ENCODE results near the gene HAP1.
A peak's percentile ranks its signal among the peaks of the same experiment; 100 is the strongest.

The HAP1 gene, protein sequence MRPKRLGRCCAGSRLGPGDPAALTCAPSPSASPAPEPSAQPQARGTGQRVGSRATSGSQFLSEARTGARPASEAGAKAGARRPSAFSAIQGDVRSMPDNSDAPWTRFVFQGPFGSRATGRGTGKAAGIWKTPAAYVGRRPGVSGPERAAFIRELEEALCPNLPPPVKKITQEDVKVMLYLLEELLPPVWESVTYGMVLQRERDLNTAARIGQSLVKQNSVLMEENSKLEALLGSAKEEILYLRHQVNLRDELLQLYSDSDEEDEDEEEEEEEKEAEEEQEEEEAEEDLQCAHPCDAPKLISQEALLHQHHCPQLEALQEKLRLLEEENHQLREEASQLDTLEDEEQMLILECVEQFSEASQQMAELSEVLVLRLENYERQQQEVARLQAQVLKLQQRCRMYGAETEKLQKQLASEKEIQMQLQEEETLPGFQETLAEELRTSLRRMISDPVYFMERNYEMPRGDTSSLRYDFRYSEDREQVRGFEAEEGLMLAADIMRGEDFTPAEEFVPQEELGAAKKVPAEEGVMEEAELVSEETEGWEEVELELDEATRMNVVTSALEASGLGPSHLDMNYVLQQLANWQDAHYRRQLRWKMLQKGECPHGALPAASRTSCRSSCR

DNA sequence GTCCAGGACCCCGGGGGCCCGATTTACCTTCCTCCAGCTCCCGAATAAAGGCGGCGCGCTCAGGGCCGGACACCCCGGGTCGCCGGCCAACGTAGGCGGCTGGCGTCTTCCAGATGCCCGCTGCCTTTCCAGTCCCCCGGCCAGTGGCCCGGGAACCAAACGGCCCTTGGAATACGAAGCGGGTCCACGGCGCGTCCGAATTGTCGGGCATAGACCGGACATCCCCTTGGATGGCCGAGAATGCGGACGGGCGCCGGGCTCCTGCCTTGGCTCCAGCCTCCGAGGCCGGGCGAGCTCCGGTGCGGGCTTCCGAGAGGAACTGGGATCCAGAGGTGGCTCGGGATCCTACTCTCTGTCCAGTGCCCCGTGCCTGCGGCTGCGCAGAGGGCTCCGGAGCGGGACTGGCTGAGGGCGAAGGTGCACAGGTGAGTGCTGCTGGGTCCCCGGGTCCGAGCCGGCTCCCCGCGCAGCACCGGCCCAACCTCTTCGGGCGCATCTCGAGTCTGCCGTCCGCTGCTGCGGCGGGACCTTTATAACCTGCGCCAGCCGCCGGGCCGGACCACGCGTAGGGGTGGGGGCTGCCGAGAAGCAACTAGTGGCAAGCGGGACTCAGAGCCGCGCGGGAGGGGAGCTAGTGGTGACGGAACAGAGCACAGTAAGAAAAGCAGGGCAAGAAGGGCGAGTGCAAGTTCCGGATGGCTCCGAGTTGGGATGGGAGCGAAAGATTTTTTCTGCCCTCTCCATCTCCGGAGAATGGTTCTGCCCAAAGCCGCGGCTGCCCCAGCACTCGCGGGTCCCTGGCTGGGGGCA lies at the start of gene HAP1:
TSS of gene HAP1 (minus strand) at position 505 of the 810 bp plus-strand sequence. CDS start at position 496, 9 bp downstream.
- ChIA-PET CTCF (interaction anchor here (1.3 to 4.9 kb wide), 5 partner anchors 9 to 225 kb away, joined by 3 to 189 read pairs (median 6); no protein-coding TSS in a partner anchor), POLR2A (interaction anchor here (0.9 kb wide), 1 partner anchor 52 kb away, joined by 3 read pairs; the partner anchor contains the start of gene JUP)
- peak within 1 kb of the TSS; percentile 41 for H3K4me3 ChIP-seq (ENCODE audit: low read depth, low read length)
- TF ChIP-seq, protein P1, sequence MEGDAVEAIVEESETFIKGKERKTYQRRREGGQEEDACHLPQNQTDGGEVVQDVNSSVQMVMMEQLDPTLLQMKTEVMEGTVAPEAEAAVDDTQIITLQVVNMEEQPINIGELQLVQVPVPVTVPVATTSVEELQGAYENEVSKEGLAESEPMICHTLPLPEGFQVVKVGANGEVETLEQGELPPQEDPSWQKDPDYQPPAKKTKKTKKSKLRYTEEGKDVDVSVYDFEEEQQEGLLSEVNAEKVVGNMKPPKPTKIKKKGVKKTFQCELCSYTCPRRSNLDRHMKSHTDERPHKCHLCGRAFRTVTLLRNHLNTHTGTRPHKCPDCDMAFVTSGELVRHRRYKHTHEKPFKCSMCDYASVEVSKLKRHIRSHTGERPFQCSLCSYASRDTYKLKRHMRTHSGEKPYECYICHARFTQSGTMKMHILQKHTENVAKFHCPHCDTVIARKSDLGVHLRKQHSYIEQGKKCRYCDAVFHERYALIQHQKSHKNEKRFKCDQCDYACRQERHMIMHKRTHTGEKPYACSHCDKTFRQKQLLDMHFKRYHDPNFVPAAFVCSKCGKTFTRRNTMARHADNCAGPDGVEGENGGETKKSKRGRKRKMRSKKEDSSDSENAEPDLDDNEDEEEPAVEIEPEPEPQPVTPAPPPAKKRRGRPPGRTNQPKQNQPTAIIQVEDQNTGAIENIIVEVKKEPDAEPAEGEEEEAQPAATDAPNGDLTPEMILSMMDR (IDR thresholded peaks at IDR 0.05; ENCODE audit: insufficient read depth, low read length, missing control alignments) = no peak
- no peak for DNase-seq (ENCODE audit: low read depth, low spot score)

DNA sequence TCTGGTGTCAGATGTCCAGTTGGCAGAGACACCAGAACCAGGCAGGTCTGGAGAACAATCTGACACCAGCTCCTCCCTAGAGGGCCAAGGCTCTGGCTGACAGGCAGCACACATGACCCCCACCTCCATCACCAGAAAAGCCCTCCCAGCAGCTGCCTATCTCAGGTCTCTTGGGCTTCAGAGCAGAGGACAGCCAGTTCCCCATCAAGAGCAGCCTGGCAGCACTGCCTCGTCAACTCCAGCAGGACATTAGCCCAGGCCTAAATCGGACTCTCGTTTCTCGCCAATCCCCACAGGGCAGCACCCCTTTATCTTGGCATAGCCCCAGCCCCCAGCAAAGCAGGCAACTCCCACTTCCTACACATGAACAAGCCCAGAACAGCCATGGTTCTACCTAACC lies 47.7 kb upstream of the HAP1 start:
- CTCF ChIA-PET = interaction anchor here (5.5 kb wide), 1 partner anchor 20 kb away, joined by 34 read pairs; no protein-coding TSS in a partner anchor
- H3K4me3 ChIP-seq (ENCODE audit: low read depth, low read length) = no peak overlapping the region
- TF ChIP-seq, protein P1 (IDR thresholded peaks at IDR 0.05; ENCODE audit: insufficient read depth, low read length, missing control alignments) = no peak
- POLR2A ChIA-PET = no interaction called here
- no peak for DNase-seq (ENCODE audit: low read depth, low spot score)

DNA sequence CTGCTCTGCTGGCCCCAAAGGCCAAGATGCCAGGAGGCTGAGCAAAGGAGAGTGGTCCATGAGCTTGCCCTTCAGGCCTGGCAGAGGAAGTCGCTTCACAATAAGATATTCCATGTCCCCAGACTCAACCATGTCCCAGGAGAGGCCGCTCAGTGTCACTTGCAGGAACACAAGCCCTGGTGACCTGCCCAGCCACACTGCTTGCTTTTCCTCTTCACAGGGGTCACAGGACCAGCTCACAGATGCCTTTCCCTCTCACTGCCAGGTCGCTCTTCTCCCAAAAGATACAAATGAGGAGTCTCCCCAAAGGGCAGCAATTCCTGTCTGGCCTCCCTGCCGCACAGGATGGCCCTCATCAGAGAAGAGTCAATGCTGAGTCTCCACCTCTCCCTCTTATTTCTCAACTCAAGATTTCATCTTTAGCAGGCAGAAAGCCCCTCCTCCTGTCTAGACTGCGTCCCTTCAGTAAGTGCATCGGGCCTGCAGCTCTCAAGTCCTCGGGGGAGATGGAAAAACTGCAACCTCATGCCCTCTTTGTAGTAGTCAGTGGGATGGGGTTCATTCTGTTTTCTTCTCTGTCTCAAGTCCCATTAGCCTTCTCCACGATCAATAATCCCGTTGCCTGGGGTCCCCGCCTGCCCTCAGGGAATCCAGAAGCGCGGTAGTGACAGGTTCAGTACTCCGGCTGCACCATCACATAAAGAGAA lies 47.1 kb upstream of the HAP1 start:
- CTCF ChIA-PET = interaction anchor here (1.0 to 5.5 kb wide), 2 partner anchors 20 to 44 kb away, joined by 4 to 34 read pairs; no protein-coding TSS in a partner anchor
- POLR2A ChIA-PET = no interaction called here
- TF ChIP-seq, protein P1 (IDR thresholded peaks at IDR 0.05; ENCODE audit: insufficient read depth, low read length, missing control alignments) = no peak

DNA sequence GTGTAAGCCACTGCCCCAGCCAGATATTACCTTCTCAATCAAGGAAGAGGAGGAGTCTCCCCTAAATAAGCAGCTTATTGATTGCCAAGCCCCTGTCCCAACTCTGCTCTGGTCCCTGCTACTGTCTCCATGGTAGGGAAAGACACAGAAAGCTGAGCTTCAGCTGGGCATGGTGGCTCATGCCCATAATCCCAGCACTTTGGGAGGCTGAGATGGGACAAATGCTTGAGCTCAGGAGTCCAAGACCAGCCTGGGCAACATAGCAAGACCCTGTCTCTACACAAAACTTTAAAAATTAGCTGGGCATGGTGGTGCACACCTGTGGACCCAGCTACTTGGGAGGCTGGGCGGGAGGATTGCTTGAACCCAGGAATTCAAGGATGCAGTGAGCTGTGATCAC lies 45.5 kb upstream of the HAP1 start:
- TF ChIP-seq, protein P1 (IDR thresholded peaks at IDR 0.05; ENCODE audit: insufficient read depth, low read length, missing control alignments) = no peak
- ChIA-PET POLR2A (no interaction called here), CTCF (interaction anchor here (1.3 to 5.5 kb wide), 3 partner anchors 22 to 84 kb away, joined by 3 to 34 read pairs (median 3); partner anchors contain the start of gene P3H4)

More for the DNA sequence above, 47.1 kb upstream of the HAP1 start:
- H3K4me3 ChIP-seq (ENCODE audit: low read depth, low read length) = no peak overlapping the region
- DNase-seq (ENCODE audit: low read depth, low spot score) = no peak

DNA sequence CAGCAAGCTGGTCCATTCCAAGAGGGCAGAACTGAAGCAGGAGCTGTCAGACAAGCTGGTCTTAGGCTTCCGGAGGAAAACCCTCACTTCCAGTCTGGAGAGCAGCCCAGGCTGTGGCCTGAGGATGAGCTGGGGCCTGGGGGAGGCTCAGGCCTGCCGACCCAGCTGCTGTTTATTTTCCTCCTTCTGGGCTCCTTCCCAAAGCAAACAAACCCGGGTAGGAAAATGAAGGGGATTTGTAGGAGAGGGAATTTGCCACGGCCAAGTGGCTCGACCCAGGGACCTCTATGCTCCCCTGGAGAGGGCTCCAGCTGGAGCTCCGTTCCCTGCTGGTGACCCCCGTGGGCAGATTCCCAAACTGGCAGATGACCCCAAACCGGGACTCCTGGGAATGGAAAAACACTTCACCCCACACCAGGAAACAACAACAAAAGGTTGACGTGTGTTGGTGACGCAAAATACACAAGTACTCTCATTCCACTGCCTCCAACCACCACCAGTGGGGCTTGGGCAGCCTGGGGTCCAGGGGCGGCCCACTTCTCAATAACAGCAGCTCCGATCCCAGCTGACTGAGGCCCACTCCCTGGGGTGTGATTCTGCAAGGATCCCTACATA lies 43.2 kb upstream of the HAP1 start:
- POLR2A ChIA-PET = interaction anchor here (0.6 to 1.4 kb wide), 6 partner anchors 9 to 89 kb away, joined by 3 to 12 read pairs (median 3); partner anchors contain the start of genes EIF1 and JUP
- CTCF ChIA-PET = interaction anchor here (0.8 to 5.5 kb wide), 8 partner anchors 8 to 45 kb away, joined by 3 to 34 read pairs (median 4); partner anchors contain the start of genes JUP and P3H4
- TF ChIP-seq, protein P1 (IDR thresholded peaks at IDR 0.05; ENCODE audit: insufficient read depth, low read length, missing control alignments) = no peak
- H3K4me3 ChIP-seq (ENCODE audit: low read depth, low read length) = no peak overlapping the region
- DNase-seq (ENCODE audit: low read depth, low spot score) = peak; percentile 47

More for the DNA sequence above, 45.5 kb upstream of the HAP1 start:
- DNase-seq (ENCODE audit: low read depth, low spot score) = no peak
- no peak overlapping the region for H3K4me3 ChIP-seq (ENCODE audit: low read depth, low read length)

All from AG04449 (cell line).